Measurements from ENCODE around the gene ITK. TPM values are rescaled to one million over a fixed set of nuclear protein-coding genes. Genes with fewer than 3 reads are reported as not detected.
"Not testable (repeated sequence)": the region's sequence is repeated elsewhere in the genome, so short reads cannot be mapped to it uniquely, and the experiment has no call there.

The ITK gene
- total RNA-seq, 1 donor from 2014 or later: not detected

DNA sequence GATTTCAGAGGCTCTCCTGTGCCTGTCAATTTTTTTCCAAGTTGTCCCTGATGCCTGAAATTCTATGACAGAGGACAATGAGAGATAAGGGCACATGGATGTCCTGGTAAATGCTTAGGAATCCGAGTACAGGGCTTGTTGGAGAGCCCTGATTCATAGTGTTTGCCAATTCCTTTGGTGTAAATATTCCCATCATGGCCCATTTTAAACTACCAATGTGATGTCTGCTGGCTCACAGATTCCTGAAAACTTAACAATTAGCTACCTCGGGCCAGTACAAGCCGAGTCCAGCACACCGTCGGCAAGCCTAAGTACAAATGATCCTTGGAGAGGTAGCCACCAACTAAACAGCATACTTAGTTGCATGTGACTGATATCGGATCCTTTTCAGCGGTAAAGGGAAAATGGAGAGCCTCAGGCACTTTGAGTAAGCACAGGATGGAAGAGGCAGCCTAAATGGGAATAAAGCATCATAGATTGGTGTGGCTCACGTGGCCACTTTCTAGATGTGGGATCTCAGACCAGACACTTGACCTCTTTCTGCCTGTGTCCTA is 3.6 kb downstream of the ITK start:
- Mint-ChIP-seq H3K27me3 (peaks cover 13% of the 10 kb centered on the region), H3K4me1 (ENCODE audit: low read depth) (no peaks in the 10 kb centered on the region), H3K9me3 (ENCODE audit: low read depth) (no peaks in the 10 kb centered on the region), H3K36me3 (ENCODE audit: insufficient read depth) (no peaks in the 10 kb centered on the region), H3K4me3 (ENCODE audit: low read depth) (no peak overlapping the region), H3K27ac (no peak overlapping the region)
- TF ChIP-seq, protein P1, sequence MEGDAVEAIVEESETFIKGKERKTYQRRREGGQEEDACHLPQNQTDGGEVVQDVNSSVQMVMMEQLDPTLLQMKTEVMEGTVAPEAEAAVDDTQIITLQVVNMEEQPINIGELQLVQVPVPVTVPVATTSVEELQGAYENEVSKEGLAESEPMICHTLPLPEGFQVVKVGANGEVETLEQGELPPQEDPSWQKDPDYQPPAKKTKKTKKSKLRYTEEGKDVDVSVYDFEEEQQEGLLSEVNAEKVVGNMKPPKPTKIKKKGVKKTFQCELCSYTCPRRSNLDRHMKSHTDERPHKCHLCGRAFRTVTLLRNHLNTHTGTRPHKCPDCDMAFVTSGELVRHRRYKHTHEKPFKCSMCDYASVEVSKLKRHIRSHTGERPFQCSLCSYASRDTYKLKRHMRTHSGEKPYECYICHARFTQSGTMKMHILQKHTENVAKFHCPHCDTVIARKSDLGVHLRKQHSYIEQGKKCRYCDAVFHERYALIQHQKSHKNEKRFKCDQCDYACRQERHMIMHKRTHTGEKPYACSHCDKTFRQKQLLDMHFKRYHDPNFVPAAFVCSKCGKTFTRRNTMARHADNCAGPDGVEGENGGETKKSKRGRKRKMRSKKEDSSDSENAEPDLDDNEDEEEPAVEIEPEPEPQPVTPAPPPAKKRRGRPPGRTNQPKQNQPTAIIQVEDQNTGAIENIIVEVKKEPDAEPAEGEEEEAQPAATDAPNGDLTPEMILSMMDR (IDR thresholded peaks at IDR 0.05; ENCODE audit: unreplicated experiment): no peak
- no peak for DNase-seq (ENCODE audit: low spot score, unreplicated experiment)

DNA sequence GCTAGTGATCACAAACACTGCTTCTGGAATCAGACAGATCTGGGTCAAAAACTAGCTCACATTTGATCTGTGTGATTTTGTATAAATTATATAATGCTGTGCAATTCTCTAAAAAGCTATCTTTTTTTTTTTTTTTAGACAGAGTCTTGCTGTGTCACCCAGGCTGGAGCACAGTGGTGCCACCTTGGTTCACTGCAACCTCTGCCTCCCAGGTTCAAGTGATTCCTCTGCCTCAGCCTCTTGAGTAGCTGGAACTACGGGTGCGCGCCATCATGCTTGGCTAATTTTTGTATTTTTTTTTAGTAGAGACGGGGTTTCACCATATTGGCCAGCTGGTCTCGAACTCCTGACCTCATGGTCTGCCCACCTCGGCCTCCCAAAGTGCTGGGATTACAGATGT is 4.5 kb downstream of the ITK start:
- H3K27me3 Mint-ChIP-seq: peaks cover 10% of the 10 kb centered on the region
- not testable (repeated sequence) for H3K4me1 Mint-ChIP-seq (ENCODE audit: low read depth); H3K27ac Mint-ChIP-seq; H3K36me3 Mint-ChIP-seq (ENCODE audit: insufficient read depth); H3K4me3 Mint-ChIP-seq (ENCODE audit: low read depth); DNase-seq (ENCODE audit: low spot score, unreplicated experiment); H3K9me3 Mint-ChIP-seq (ENCODE audit: low read depth)

DNA sequence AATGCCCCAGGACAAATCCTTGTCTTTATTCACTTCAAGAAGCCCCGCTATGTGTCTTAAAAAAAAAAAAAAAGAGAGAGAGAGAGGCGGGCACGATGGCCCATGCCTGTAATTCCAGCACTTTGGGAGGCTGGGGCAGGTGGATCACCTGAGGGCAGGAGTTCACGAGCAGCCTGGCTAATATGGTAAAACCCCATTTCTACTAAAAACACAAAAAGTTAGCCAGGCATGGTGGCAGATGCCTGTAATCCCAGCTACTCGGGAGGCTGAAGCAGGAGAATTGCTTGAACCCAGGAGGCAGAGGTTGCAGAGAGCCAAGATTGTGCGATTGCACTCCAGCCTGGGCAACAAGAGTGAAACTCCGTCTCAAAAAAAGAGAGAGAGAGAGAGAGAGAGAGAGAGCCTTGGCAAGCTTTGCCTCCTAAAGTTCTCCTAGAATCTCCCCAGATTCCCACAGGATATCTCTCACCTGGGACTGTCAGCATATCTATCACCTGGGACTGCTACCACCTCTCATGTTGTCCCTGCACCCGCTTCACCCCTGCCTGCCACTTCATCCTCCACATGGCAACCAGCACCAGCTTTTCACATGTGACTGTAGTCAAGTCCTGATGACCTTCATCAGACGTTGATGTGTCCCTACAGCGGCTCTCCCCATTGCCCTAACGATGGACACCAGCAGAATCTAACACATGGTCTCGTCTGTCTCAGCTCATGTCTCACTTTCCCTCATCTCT is 5.8 kb downstream of the ITK start:
- no peak for DNase-seq (ENCODE audit: low spot score, unreplicated experiment)
- H3K27ac Mint-ChIP-seq: no peak overlapping the region
- peaks cover 10% of the 10 kb centered on the region for H3K27me3 Mint-ChIP-seq
- no peaks in the 10 kb centered on the region for H3K9me3 Mint-ChIP-seq (ENCODE audit: low read depth)
- TF ChIP-seq, protein P1 (IDR thresholded peaks at IDR 0.05; ENCODE audit: unreplicated experiment): no peak
- no peak overlapping the region for H3K4me3 Mint-ChIP-seq (ENCODE audit: low read depth)
- H3K4me1 Mint-ChIP-seq (ENCODE audit: low read depth): no peaks in the 10 kb centered on the region
- no peaks in the 10 kb centered on the region for H3K36me3 Mint-ChIP-seq (ENCODE audit: insufficient read depth)

DNA sequence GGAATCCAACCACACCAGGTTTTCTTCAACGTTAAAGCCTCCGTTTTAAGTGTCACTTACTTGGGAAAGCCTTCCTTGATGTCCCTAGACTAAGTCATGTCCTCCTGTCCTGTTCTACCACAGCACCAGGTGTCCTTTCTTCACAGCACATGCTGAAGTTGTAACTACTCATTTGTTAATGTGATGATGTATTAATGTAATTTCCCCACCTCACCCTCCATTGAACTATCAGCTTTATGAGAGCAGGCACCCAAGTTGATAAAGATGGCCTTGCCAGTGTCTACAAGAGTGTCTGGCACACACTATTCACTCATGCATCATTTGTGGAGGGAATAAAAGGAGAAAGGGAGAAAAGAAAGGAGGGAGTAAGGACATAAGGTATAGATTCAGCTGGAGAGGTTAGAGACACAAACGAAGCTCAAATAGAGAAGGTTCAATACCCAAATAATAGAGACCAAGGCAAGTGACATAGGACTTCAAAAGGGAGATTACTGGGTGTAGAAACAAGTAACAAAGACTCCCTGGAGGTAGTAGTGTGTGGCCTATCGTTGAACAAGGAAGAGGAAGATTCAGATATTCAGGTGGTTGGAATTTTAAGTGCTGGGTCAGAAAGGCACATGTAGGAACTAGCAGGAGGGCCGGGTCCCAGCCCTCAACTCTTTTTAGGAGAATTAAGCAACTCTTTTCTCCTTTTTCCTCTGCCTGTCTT is 6.6 kb downstream of the ITK start:
- no peaks in the 10 kb centered on the region for H3K36me3 Mint-ChIP-seq (ENCODE audit: insufficient read depth)
- H3K9me3 Mint-ChIP-seq (ENCODE audit: low read depth): no peaks in the 10 kb centered on the region
- H3K27ac Mint-ChIP-seq: no peak overlapping the region
- H3K27me3 Mint-ChIP-seq: peaks cover 10% of the 10 kb centered on the region
- H3K4me1 Mint-ChIP-seq (ENCODE audit: low read depth): no peaks in the 10 kb centered on the region
- TF ChIP-seq, protein P1 (IDR thresholded peaks at IDR 0.05; ENCODE audit: unreplicated experiment): no peak
- no peak overlapping the region for H3K4me3 Mint-ChIP-seq (ENCODE audit: low read depth)
- no peak for DNase-seq (ENCODE audit: low spot score, unreplicated experiment)

DNA sequence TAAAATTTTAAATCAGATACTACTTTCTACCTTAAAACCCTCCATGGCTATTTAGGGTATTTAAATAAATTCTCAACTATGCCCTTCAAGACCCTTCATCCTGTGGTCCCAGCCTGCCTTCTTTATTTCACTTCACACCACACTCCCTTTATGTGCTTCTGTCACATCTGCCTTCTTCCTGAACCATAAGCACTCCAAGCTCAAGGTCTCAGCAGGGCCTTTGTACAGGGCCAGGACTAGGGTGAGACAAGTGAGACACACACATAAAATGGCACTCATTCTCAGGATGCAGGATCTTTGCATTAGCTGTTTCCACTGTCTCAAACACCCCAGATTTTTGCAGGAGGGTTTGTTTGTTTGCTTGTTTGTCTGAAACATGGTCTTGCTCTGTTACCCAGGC is 7.6 kb downstream of the ITK start:
- no peak overlapping the region for H3K27ac Mint-ChIP-seq
- no peaks in the 10 kb centered on the region for H3K9me3 Mint-ChIP-seq (ENCODE audit: low read depth)
- peaks cover 10% of the 10 kb centered on the region for H3K27me3 Mint-ChIP-seq
- no peaks in the 10 kb centered on the region for H3K36me3 Mint-ChIP-seq (ENCODE audit: insufficient read depth)
- TF ChIP-seq, protein P1 (IDR thresholded peaks at IDR 0.05; ENCODE audit: unreplicated experiment): no peak
- no peaks in the 10 kb centered on the region for H3K4me1 Mint-ChIP-seq (ENCODE audit: low read depth)
- H3K4me3 Mint-ChIP-seq (ENCODE audit: low read depth): no peak overlapping the region
- no peak for DNase-seq (ENCODE audit: low spot score, unreplicated experiment)
